Measurements from ENCODE around the gene ACSF2. TPM values are rescaled to one million over a fixed set of nuclear protein-coding genes. Genes with fewer than 3 reads are reported as not detected.

ACSF2 gene
- total and polyA plus RNA-seq, 2 of the 13 experiments (the other 11 are each of a cell fraction or from before 2014, with no cell fraction given) = 87.3 to 109 TPM

- ATAC-seq (no peak), FAIRE-seq (no peak), DNase-seq (ENCODE audit: low spot score) (no peak)
- ChIA-PET CTCF (ENCODE audit: low intra/inter-chr PET ratio, low total read pairs) (no interaction called here), POLR2A (interaction anchor here (0.6 to 1.1 kb wide), 2 partner anchors 58 to 144 kb away, joined by 3 read pairs; no protein-coding TSS in a partner anchor)
- no peak overlapping the region for H3K4me2 ChIP-seq (ENCODE audit: low read depth, low read length)
- no TSS peak for BruUV-seq (replicated peaks)
- H2AFZ ChIP-seq (ENCODE audit: low read length) = no peak overlapping the region
- TF ChIP-seq POLR2A (IDR thresholded peaks at IDR 0.05; ENCODE audit: insufficient read depth in 1 of 2, low read depth in 2 of 2, low read length in 2 of 2) (0 out of 4 replicates have a peak, but pooled peaks of 1 of the 2 experiments have one; percentile 21), PAX8 (CRISPR knock-in tag; IDR thresholded peaks at IDR 0.05; ENCODE audit: borderline replicate concordance) (no peak), THRA (CRISPR knock-in tag; IDR thresholded peaks at IDR 0.05; ENCODE audit: borderline replicate concordance) (no peak), ZNF292 (CRISPR knock-in tag; IDR thresholded peaks at IDR 0.05; ENCODE audit: borderline replicate concordance, low read depth) (no peak), FLYWCH1 (CRISPR knock-in tag; IDR thresholded peaks at IDR 0.05) (no peak), AGO2 (optimal IDR thresholded peaks at IDR 0.05; ENCODE audit: low read depth, low read length) (peak; percentile 31), TFE3 (CRISPR knock-in tag; IDR thresholded peaks at IDR 0.05) (no peak), ZBTB4 (CRISPR knock-in tag; IDR thresholded peaks at IDR 0.05; ENCODE audit: borderline replicate concordance) (no peak)
- 97% methylated on average over 11 of the region's 11 CpGs for WGBS (ENCODE audit: low lambda C conversion rate)
- H3K9me3 ChIP-seq (ENCODE audit: low read length) = no peaks in the 10 kb centered on the region
- no peak overlapping the region for H3K27ac ChIP-seq (ENCODE audit: extremely low read length, insufficient read depth, low read length)
- H3K9ac ChIP-seq (ENCODE audit: insufficient read depth, low read depth, low read length) = no peak overlapping the region
- peaks cover 4% of the 10 kb centered on the region; the same call in 1 of the 2 replicates for H4K20me1 ChIP-seq (ENCODE audit: insufficient read depth, low read length)
- H3K79me2 ChIP-seq (ENCODE audit: insufficient read depth, low read length) = peaks cover 3% of the 10 kb centered on the region
- peaks cover 9 to 19% of the 10 kb centered on the region in 2 experiments; a peak in 4 of 5 replicates for H3K36me3 ChIP-seq (replicated peaks in 1 of 2; ENCODE audit: control insufficient read depth in 1 of 2, insufficient read depth in 2 of 2, low read length in 2 of 2)
- H3K4me1 ChIP-seq (ENCODE audit: insufficient read depth, low read length) = peaks cover 15% of the 10 kb centered on the region
- intact Hi-C loops (cut with micrococcal nuclease; ENCODE audit: unreplicated experiment) (no loop called here), in situ Hi-C loops (cut with HindIII; ENCODE audit: extremely low pct_ligation_motif_present, low pct_unique_long_range_greater_than_20kb) (loop anchor here (5.0 kb wide), 2 partner anchors 143 to 213 kb away; no protein-coding TSS in a partner anchor)
- no peaks in the 10 kb centered on the region for H3K27me3 ChIP-seq (ENCODE audit: control insufficient read depth in 1 of 2, insufficient read depth in 2 of 2, low read length in 2 of 2)
- H3K4me3 ChIP-seq (replicated peaks in 1 of 3; ENCODE audit: insufficient read depth in 1 of 3, low read depth in 2 of 3, low read length in 3 of 3) = no peak overlapping the region
Observed at GRCh38 chr17:50484386-50485155, 58.6 kb downstream of the ACSF2 start.

Data from HepG2 (cell line).